ENCODE data around the gene FAM217A.

Gene FAM217A

GRCh38 chr6:4088704-4089103 lies 9.8 kb upstream of the FAM217A start:
- no peak for DNase-seq (ENCODE audit: low spot score)
- TF ChIP-seq CTCF (IDR thresholded peaks at IDR 0.05; ENCODE audit: extremely low read depth, insufficient read depth, missing control alignments) = no peak
- in situ Hi-C loops (cut with MboI; ENCODE audit: low pct_unique_long_range_greater_than_20kb, low sequenced_read_pairs, unreplicated experiment) = no loop called here

GRCh38 chr6:4085332-4085700 lies 6.4 kb upstream of the FAM217A start:
- TF ChIP-seq CTCF (IDR thresholded peaks at IDR 0.05; ENCODE audit: extremely low read depth, insufficient read depth, missing control alignments) = no peak
- in situ Hi-C loops (cut with MboI; ENCODE audit: low pct_unique_long_range_greater_than_20kb, low sequenced_read_pairs, unreplicated experiment) = no loop called here
- no peak for DNase-seq (ENCODE audit: low spot score)

- DNase-seq (ENCODE audit: low spot score) = no peak
- no peak for TF ChIP-seq CTCF (IDR thresholded peaks at IDR 0.05; ENCODE audit: extremely low read depth, insufficient read depth, missing control alignments)
- in situ Hi-C loops (cut with MboI; ENCODE audit: low pct_unique_long_range_greater_than_20kb, low sequenced_read_pairs, unreplicated experiment) = no loop called here
These were observed 5.8 kb upstream of the FAM217A start for GRCh38 chr6:4084444-4085331.

- no peak for TF ChIP-seq CTCF (IDR thresholded peaks at IDR 0.05; ENCODE audit: extremely low read depth, insufficient read depth, missing control alignments)
- no peak for DNase-seq (ENCODE audit: low spot score)
- in situ Hi-C loops (cut with MboI; ENCODE audit: low pct_unique_long_range_greater_than_20kb, low sequenced_read_pairs, unreplicated experiment) = no loop called here
These were observed 4.3 kb downstream of the FAM217A start for GRCh38 chr6:4074478-4075235.

- no peak for DNase-seq (ENCODE audit: low spot score)
- in situ Hi-C loops (cut with MboI; ENCODE audit: low pct_unique_long_range_greater_than_20kb, low sequenced_read_pairs, unreplicated experiment) = no loop called here
- TF ChIP-seq CTCF (IDR thresholded peaks at IDR 0.05; ENCODE audit: extremely low read depth, insufficient read depth, missing control alignments) = no peak
These were observed 7.6 kb downstream of the FAM217A start for GRCh38 chr6:4071330-4071729.

- DNase-seq (ENCODE audit: low spot score) = no peak
- TF ChIP-seq CTCF (IDR thresholded peaks at IDR 0.05; ENCODE audit: extremely low read depth, insufficient read depth, missing control alignments) = no peak
- in situ Hi-C loops (cut with MboI; ENCODE audit: low pct_unique_long_range_greater_than_20kb, low sequenced_read_pairs, unreplicated experiment) = no loop called here
These were observed 9.7 kb downstream of the FAM217A start for GRCh38 chr6:4069199-4069598.

Data from GM13977 (cell line).